Activated CD8-positive, alpha-beta memory T cell treated with anti-CD3 and anti-CD28 coated beads for 24 hours (primary cell): Measurements from ENCODE around the gene GNB5.
A peak's percentile ranks its signal among the peaks of the same experiment; 100 is the strongest.
"Not testable (repeated sequence)": the region's sequence is repeated elsewhere in the genome, so short reads cannot be mapped to it uniquely, and the experiment has no call there.

Experiments
- DNase-seq: peaks from one replicate; pipeline ENCODE4 v3.0.0-alpha.2; 2020

GNB5 gene

GRCh38 chr15:52191207-52191606 is at the start of gene GNB5:
TSS of gene GNB5 (minus strand) at chr15:52191392. CDS start at chr15:52184676, 6,716 bp downstream.
- no peak for DNase-seq

DNA sequence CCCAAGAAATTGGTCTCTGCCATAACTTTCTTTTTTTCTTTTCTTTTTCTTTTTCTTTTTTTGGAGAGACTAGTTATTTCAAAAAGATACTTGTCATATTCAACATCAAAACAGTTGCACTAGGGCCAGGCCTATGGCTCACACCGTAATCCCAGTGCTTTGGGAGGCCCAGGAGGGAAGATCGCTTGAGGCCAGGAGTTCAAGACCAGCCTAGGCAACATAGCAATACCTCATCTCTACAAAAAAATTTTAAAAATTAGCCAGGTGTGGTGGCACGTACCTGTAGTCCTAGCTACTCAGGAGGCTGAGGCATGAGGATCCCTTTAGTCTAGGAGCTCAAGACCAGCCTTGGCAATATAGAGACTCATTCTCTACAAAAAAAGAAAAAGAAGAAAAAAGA is 49.0 kb upstream of the GNB5 start:
- DNase-seq = no peak

GRCh38 chr15:52238989-52239525 is 47.9 kb upstream of the GNB5 start:
- not testable (repeated sequence) for DNase-seq

- DNase-seq = no peak
These were observed 47.0 kb upstream of the GNB5 start for GRCh38 chr15:52238149-52238548.

DNA sequence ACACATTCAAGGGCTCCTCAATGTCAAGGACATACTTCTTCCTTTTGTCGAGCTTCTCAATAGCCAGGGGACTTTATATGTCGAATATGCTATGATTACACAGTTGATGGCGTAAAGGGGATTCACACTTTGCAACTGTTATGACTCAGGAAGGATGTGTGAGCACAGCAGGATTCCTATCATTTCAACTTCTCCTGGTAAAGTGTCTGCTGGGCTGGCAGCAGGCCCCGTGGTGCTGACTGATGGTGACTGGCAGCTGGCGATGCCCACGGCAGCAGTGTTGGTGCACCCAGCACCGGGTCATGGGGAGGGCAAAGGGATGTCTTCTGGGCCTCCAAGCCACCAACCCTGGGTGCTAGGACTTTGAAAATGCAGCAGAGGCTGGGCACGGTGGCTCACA is 44.8 kb upstream of the GNB5 start:
- DNase-seq = no peak

- DNase-seq = peak; percentile 63
These were observed 43.7 kb upstream of the GNB5 start for GRCh38 chr15:52234596-52235541.

DNA sequence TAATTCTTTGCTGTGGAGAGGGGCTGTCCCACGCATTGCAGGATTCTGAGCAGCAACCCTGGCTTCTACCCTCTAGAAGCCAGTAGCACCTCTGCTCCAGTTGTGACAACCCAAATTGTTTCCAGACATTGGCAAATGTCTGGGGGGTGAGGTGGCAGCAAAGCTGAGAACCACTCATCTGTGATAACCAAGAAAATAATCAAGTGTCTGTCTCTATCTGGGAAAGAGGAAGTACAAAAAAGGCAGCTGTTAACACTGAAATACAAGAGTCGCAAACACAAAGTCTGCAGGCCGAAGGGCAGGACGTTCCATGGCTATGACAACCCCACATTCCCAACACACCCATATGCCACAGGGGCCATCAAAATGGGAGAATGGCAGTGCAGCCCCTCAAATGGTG is 42.2 kb upstream of the GNB5 start:
- DNase-seq = no peak

DNA sequence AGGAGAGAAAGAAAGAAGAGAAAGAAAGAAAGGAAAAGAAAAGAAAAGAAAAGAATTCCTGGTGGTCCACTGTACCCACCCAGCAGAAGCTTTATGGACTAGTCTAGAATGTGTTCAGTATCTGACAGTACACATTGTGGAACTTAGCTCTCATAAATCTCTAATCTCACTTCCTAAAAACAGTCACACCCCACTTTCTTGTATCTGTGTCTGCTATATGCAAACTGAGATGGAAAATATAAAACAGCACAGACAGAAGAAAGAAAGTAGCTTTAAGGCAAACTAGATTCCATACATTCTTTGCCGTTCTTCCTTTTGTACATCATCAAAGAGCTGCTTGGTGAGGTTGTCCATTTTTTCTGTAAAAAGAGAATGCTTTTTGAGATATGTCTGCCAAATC is 41.1 kb upstream of the GNB5 start:
- no peak for DNase-seq

- DNase-seq = no peak
These were observed 38.9 kb upstream of the GNB5 start for GRCh38 chr15:52230073-52230472.

GRCh38 chr15:52228921-52229320 is 37.7 kb upstream of the GNB5 start:
- no peak for DNase-seq

GRCh38 chr15:52227456-52227855 is 36.3 kb upstream of the GNB5 start:
- peak; percentile 78 for DNase-seq

- no peak for DNase-seq
These were observed 34.0 kb upstream of the GNB5 start for GRCh38 chr15:52225230-52225629.

GRCh38 chr15:52224211-52224610 is 33.0 kb upstream of the GNB5 start:
- no peak for DNase-seq

DNA sequence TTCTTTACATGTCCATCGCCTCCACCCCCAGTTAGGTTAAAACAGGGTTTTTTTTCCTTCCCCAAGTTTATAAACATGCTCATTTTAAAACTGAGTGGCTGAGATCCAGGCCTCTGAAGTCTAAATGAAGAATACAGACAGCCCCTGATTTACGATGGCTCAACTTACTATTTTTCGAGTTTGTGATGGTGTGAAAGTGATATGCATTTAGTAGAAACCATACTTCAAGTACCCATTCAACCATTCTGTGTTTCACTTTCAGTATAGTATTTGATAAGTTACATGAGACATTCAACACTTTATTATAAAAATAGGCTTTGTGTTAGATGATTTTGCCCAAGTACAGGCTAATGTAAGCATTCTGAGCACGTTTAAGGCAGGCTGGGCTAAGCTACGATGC is 30.5 kb upstream of the GNB5 start:
- no peak for DNase-seq

- no peak for DNase-seq
These were observed 29.9 kb upstream of the GNB5 start for GRCh38 chr15:52220937-52221660.

DNA sequence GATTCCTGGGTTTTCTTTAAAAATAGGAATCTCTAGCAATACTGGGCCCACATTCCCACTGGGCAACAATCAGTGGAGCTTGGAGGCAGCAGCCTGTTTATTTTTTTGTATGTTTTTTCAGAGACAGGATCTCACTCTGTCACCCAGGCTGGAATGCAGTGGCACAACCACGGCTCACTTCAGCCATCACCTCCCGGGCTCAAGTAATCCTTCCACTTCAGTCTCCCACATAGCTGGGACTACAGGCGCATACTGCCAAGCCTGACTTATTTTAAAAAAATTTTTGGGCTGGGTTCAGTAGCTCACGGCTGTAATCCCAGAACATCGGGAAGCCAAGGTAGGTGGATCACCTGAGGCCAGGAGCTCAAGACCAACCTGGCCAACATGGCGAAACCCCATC is 29.1 kb upstream of the GNB5 start:
- no peak for DNase-seq

DNA sequence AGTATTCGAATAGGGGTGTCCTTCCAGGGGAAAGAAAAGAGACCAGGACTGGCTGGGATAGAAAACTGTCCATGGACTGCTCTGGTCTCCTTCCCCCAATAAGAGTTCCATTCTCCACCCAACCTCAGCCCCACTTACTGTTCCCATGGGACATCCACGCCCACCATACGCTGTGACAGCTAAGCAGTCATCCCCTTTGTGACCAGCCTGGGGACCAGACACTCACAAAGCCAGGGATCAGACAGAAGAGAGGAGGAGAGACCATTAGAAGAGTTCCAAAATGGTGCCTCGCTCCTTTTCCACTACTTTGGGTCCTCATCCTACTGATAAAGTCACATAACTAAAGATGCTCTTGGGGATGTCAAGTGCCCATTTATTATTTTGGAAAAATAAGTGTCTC is 27.6 kb upstream of the GNB5 start:
- DNase-seq = no peak

DNA sequence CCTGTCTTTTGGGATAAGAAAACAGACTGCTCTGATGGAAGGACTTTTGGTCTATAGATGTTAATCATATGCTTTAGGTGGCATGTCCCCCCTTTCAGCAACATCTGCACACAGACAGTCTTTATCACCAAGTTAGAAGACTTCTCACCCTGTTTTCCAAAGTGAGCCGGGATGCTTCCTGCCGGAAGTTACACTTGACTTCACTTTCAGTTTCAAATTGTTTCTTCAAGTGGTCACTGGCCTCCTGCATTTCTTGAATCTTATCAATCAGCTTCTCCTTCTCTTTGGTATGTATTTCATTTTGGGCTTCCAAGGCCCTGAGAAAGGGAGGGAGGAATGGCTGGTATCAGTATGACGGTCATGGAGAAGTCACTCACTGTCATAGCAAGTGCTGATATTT is 27.2 kb upstream of the GNB5 start:
- no peak for DNase-seq

- no peak for DNase-seq
These were observed 26.0 kb upstream of the GNB5 start for GRCh38 chr15:52217186-52217585.

- DNase-seq = no peak
These were observed 23.4 kb upstream of the GNB5 start for GRCh38 chr15:52214553-52214952.

- DNase-seq = no peak
These were observed 22.0 kb upstream of the GNB5 start for GRCh38 chr15:52213206-52213605.

DNA sequence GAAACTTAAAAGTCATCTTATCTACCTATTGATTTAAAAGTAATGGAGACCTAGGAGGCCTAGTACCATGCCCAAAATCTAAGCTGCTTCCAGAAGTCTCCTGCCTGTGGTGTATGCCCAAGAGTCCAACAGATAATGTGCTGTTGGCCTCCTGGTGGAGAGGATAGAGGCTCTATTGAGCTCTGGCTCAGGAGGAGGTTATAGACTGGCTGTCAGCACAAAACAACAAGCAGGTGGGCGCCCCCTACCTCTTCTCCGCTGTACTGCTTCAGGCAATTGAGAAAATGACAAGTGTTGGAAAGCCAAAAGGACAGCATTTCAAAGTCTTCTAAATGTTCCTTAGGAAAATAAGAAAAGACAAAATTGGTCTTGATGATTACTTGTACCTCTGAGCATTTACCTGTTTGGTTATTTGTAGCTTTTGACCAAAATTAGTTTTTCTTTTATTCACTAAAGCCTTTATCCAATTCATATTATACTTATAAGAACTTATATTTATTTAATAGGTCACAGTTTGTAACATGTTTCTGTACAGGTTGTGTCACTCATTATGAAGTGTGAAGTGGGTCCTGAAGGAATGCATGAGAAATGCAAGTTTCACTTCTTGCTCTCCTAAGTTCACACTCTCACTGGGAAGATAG is 17.2 kb upstream of the GNB5 start:
- peak; percentile 87 for DNase-seq

GRCh38 chr15:52207191-52207590 is 16.0 kb upstream of the GNB5 start:
- DNase-seq = no peak
